Measurements from ENCODE around the gene ASB15.

Gene ASB15

DNA sequence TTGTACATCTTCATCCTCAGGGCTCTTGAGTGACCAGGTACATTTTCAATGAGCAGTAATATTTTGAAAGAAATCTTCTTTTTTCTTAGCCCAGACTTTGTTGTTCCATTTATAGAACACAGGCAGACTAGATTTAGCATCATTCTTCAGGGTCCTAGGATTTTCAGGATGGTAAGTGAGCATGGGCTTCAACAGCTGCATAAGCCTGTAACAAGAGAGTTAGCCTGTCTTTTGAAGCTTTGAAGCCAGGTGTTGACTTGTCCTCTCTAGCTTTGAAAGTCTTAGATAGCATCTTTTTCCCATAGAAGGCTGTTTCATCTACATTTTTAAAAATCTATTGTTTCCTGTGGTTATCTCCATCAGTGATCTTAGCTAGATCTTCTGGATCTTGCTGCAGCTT is 39.5 kb upstream of the ASB15 start:
- Histone ChIP-seq H3K27me3 (ENCODE audit: control insufficient read depth in 3 of 3, insufficient read depth in 3 of 3, low read depth in 1 of 3, low read length in 3 of 3) (no peaks in the 10 kb centered on the region), H3K4me1 (ENCODE audit: control insufficient read depth in 2 of 2, insufficient read depth in 1 of 2, low read depth in 1 of 2, low read length in 2 of 2) (no peaks in the 10 kb centered on the region)

DNA sequence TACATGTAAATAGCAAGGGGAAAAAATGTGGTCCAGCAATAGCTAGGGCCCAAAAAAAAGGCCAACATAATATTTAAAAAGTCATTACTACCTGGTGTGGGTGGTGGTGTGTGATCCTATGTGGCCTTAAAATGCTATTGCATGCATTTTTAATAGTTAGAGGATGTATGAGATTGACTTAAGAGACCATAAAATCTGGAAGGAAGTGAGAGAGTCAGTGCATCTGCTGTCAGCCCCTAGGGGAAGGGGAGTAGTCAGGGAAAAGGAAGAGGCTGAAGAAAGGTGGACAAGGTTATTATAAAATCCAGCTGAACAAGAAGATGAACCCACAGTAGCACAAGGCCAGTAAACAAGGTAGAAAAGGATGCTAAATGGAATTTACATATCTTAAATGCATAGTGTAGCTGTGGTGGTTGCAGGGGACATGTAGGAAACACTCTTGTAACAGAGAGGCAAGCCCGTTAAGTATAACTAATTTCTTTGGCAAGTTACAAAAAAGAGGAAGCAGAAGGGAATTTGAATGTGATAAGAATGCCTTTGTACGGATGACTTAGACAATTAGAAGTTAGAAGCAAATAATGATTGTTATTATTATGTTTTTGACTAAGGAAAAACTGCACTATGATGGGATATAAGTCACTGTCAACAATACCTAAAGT is 32.1 kb upstream of the ASB15 start:
- H2BK15ac ChIP-seq (ENCODE audit: low read length), result no peak overlapping the region
- H3K4me3 ChIP-seq (ENCODE audit: low read length in 2 of 2), result no peak overlapping the region

More for the DNA sequence above, 39.5 kb upstream of the ASB15 start:
- Histone ChIP-seq H2AK5ac (ENCODE audit: low read depth, low read length) (no peak overlapping the region), H2BK120ac (ENCODE audit: low read depth, low read length) (no peak overlapping the region), H3K9me3 (replicated peaks in 1 of 2; ENCODE audit: control insufficient read depth in 2 of 2, insufficient read depth in 1 of 2, low read depth in 1 of 2, low read length in 2 of 2) (no peaks in the 10 kb centered on the region), H2BK15ac (ENCODE audit: low read length) (no peak overlapping the region), H2BK5ac (ENCODE audit: low read length) (no peak overlapping the region), H3K14ac (ENCODE audit: low read length) (no peak overlapping the region), H2AFZ (ENCODE audit: low read length) (no peak overlapping the region), H3K27ac (replicated peaks; ENCODE audit: low read length) (no peak overlapping the region), H3K4me3 (ENCODE audit: low read length in 2 of 2) (no peak overlapping the region), H3K18ac (ENCODE audit: low read length) (no peak overlapping the region), H3K9ac (ENCODE audit: low read depth, low read length, poor library complexity) (no peak overlapping the region), H3K4ac (ENCODE audit: low read length) (no peak overlapping the region), H4K8ac (ENCODE audit: low read depth, low read length) (no peak overlapping the region), H3K79me1 (ENCODE audit: low read depth, low read length) (no peaks in the 10 kb centered on the region), H4K91ac (ENCODE audit: low read depth, low read length, poor library complexity) (no peak overlapping the region), H3K23ac (ENCODE audit: low read depth, low read length, poor library complexity) (no peak overlapping the region), H2BK12ac (ENCODE audit: low read length) (no peak overlapping the region), H3K36me3 (replicated peaks in 1 of 2; ENCODE audit: control insufficient read depth in 2 of 2, insufficient read depth in 2 of 2, low read length in 2 of 2) (no peaks in the 10 kb centered on the region), H3K4me2 (ENCODE audit: insufficient read depth, low read length, poor library complexity, severe bottlenecking) (no peak overlapping the region)
- no peak for DNase-seq (ENCODE audit: low spot score)

GRCh38 chr7:123570390-123571182 is 31.0 kb upstream of the ASB15 start:
- H4K91ac ChIP-seq (ENCODE audit: low read depth, low read length, poor library complexity), result no peak overlapping the region
- no CpG with 5 or more reads among the region's 4 CpGs for WGBS, 2 donors (ENCODE audit: extremely low coverage in 2 of 2, insufficient read length in 2 of 2, insufficient replicate concordance in 1 of 2)
- no peak overlapping the region for H3K23ac ChIP-seq (ENCODE audit: low read depth, low read length, poor library complexity)
- DNase-seq (ENCODE audit: low spot score), result no peak
- no peaks in the 10 kb centered on the region for H3K9me3 ChIP-seq (replicated peaks in 1 of 2; ENCODE audit: control insufficient read depth in 2 of 2, insufficient read depth in 1 of 2, low read depth in 1 of 2, low read length in 2 of 2)
- no peak overlapping the region for H3K9ac ChIP-seq (ENCODE audit: low read depth, low read length, poor library complexity)
- no peak overlapping the region for H3K4me2 ChIP-seq (ENCODE audit: insufficient read depth, low read length, poor library complexity, severe bottlenecking)
- H3K4ac ChIP-seq (ENCODE audit: low read length), result no peak overlapping the region
- no peak overlapping the region for H2AFZ ChIP-seq (ENCODE audit: low read length)
- H2AK5ac ChIP-seq (ENCODE audit: low read depth, low read length), result no peak overlapping the region
- no peak overlapping the region for H4K8ac ChIP-seq (ENCODE audit: low read depth, low read length)
- H3K14ac ChIP-seq (ENCODE audit: low read length), result no peak overlapping the region
- no peak overlapping the region for H3K4me3 ChIP-seq (ENCODE audit: low read length in 2 of 2)
- no peaks in the 10 kb centered on the region for H3K79me1 ChIP-seq (ENCODE audit: low read depth, low read length)
- no peak overlapping the region for H2BK15ac ChIP-seq (ENCODE audit: low read length)
- no peak overlapping the region for H2BK5ac ChIP-seq (ENCODE audit: low read length)
- no peak overlapping the region for H2BK120ac ChIP-seq (ENCODE audit: low read depth, low read length)
- no peaks in the 10 kb centered on the region for H3K36me3 ChIP-seq (replicated peaks in 1 of 2; ENCODE audit: control insufficient read depth in 2 of 2, insufficient read depth in 2 of 2, low read length in 2 of 2)
- H3K27ac ChIP-seq (replicated peaks; ENCODE audit: low read length), result no peak overlapping the region
- no peak overlapping the region for H3K18ac ChIP-seq (ENCODE audit: low read length)
- no peak overlapping the region for H2BK12ac ChIP-seq (ENCODE audit: low read length)
- H3K27me3 ChIP-seq (ENCODE audit: control insufficient read depth in 3 of 3, insufficient read depth in 3 of 3, low read depth in 1 of 3, low read length in 3 of 3), result peaks cover 0 to 6% (median 0%) of the 10 kb centered on the region in 3 experiments
- H3K4me1 ChIP-seq (ENCODE audit: control insufficient read depth in 2 of 2, insufficient read depth in 1 of 2, low read depth in 1 of 2, low read length in 2 of 2), result no peaks in the 10 kb centered on the region

More for the DNA sequence above, 32.1 kb upstream of the ASB15 start:
- Histone ChIP-seq H3K4me2 (ENCODE audit: insufficient read depth, low read length, poor library complexity, severe bottlenecking) (no peak overlapping the region), H2AK5ac (ENCODE audit: low read depth, low read length) (no peak overlapping the region), H2BK12ac (ENCODE audit: low read length) (no peak overlapping the region), H3K23ac (ENCODE audit: low read depth, low read length, poor library complexity) (no peak overlapping the region), H3K4me1 (ENCODE audit: control insufficient read depth in 2 of 2, insufficient read depth in 1 of 2, low read depth in 1 of 2, low read length in 2 of 2) (no peaks in the 10 kb centered on the region), H3K9me3 (replicated peaks in 1 of 2; ENCODE audit: control insufficient read depth in 2 of 2, insufficient read depth in 1 of 2, low read depth in 1 of 2, low read length in 2 of 2) (no peaks in the 10 kb centered on the region), H3K4ac (ENCODE audit: low read length) (no peak overlapping the region), H2BK5ac (ENCODE audit: low read length) (no peak overlapping the region), H3K14ac (ENCODE audit: low read length) (no peak overlapping the region), H3K9ac (ENCODE audit: low read depth, low read length, poor library complexity) (no peak overlapping the region), H3K27ac (replicated peaks; ENCODE audit: low read length) (no peak overlapping the region), H3K27me3 (ENCODE audit: control insufficient read depth in 3 of 3, insufficient read depth in 3 of 3, low read depth in 1 of 3, low read length in 3 of 3) (peaks cover 0 to 6% (median 0%) of the 10 kb centered on the region in 3 experiments), H3K36me3 (replicated peaks in 1 of 2; ENCODE audit: control insufficient read depth in 2 of 2, insufficient read depth in 2 of 2, low read length in 2 of 2) (no peaks in the 10 kb centered on the region), H4K8ac (ENCODE audit: low read depth, low read length) (no peak overlapping the region), H2AFZ (ENCODE audit: low read length) (no peak overlapping the region), H2BK120ac (ENCODE audit: low read depth, low read length) (no peak overlapping the region), H3K79me1 (ENCODE audit: low read depth, low read length) (no peaks in the 10 kb centered on the region), H3K18ac (ENCODE audit: low read length) (no peak overlapping the region), H4K91ac (ENCODE audit: low read depth, low read length, poor library complexity) (no peak overlapping the region)
- no peak for DNase-seq (ENCODE audit: low spot score)
- no CpG with 5 or more reads among the region's 2 CpGs for WGBS, 2 donors (ENCODE audit: extremely low coverage in 2 of 2, insufficient read length in 2 of 2, insufficient replicate concordance in 1 of 2)

DNA sequence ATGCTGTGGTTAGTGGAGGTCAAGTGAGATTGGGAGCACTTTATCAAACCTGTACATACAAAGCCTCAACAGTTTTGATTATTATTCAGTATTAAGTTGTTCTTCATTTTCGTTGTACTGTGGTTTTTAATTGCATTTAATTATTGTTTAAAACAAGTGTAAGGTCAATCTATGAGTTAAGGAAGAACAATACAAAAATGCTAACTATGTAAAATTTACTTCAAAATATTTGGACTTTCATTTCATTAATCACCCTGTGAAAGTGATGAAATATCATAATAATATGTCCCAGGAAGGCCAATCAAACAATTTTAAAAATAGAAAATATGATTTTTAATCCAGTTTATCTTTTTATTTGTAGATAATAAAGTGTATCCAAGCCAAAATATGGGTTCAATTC is 30.4 kb upstream of the ASB15 start:
- Histone ChIP-seq H3K27me3 (ENCODE audit: control insufficient read depth in 3 of 3, insufficient read depth in 3 of 3, low read depth in 1 of 3, low read length in 3 of 3) (peaks cover 0 to 6% (median 0%) of the 10 kb centered on the region in 3 experiments), H4K91ac (ENCODE audit: low read depth, low read length, poor library complexity) (no peak overlapping the region), H2BK12ac (ENCODE audit: low read length) (no peak overlapping the region), H2BK5ac (ENCODE audit: low read length) (no peak overlapping the region), H3K9ac (ENCODE audit: low read depth, low read length, poor library complexity) (no peak overlapping the region), H3K4me3 (ENCODE audit: low read length in 2 of 2) (no peak overlapping the region), H3K9me3 (replicated peaks in 1 of 2; ENCODE audit: control insufficient read depth in 2 of 2, insufficient read depth in 1 of 2, low read depth in 1 of 2, low read length in 2 of 2) (no peaks in the 10 kb centered on the region), H3K79me1 (ENCODE audit: low read depth, low read length) (no peaks in the 10 kb centered on the region), H4K8ac (ENCODE audit: low read depth, low read length) (no peak overlapping the region), H3K4ac (ENCODE audit: low read length) (no peak overlapping the region), H3K4me2 (ENCODE audit: insufficient read depth, low read length, poor library complexity, severe bottlenecking) (no peak overlapping the region), H3K27ac (replicated peaks; ENCODE audit: low read length) (no peak overlapping the region), H2BK15ac (ENCODE audit: low read length) (no peak overlapping the region), H3K23ac (ENCODE audit: low read depth, low read length, poor library complexity) (no peak overlapping the region), H3K36me3 (replicated peaks in 1 of 2; ENCODE audit: control insufficient read depth in 2 of 2, insufficient read depth in 2 of 2, low read length in 2 of 2) (no peaks in the 10 kb centered on the region), H2AK5ac (ENCODE audit: low read depth, low read length) (no peak overlapping the region), H3K14ac (ENCODE audit: low read length) (no peak overlapping the region), H2BK120ac (ENCODE audit: low read depth, low read length) (no peak overlapping the region), H3K4me1 (ENCODE audit: control insufficient read depth in 2 of 2, insufficient read depth in 1 of 2, low read depth in 1 of 2, low read length in 2 of 2) (no peaks in the 10 kb centered on the region), H2AFZ (ENCODE audit: low read length) (no peak overlapping the region), H3K18ac (ENCODE audit: low read length) (no peak overlapping the region)
- WGBS, 2 donors (ENCODE audit: extremely low coverage in 2 of 2, insufficient read length in 2 of 2, insufficient replicate concordance in 1 of 2), result no CpG with 5 or more reads among the region's 1 CpG
- no peak for DNase-seq (ENCODE audit: low spot score)

Measured in neuronal stem cell (in vitro differentiated cells).